Lung microvascular endothelial cell (primary cell): ENCODE results near the gene COA7. TPM values are rescaled to one million over a fixed set of nuclear protein-coding genes. Genes with fewer than 3 reads are reported as not detected.
"Not testable (repeated sequence)": the region's sequence is repeated elsewhere in the genome, so short reads cannot be mapped to it uniquely, and the experiment has no call there.

Experiments used
- DNase-seq, 2 donors: peaks; one replicate each; pipeline versions ENCODE4 v3.0.0 to v3.0.0-alpha.2; 2010; ENCODE audit warnings: low read depth in 2 of 2
- total RNA-seq: library from RNA; depleted of rRNA; stranded (reverse); fragments of >200 nt; gene quantifications from 2 replicates; pipeline ENCODE4 v1.2.1, GENCODE V29; 2014

Gene COA7
- total RNA-seq = 7.0 and 7.7 TPM in 2 replicates

GRCh38 chr1:52697795-52698674, at the start of gene COA7:
COA7 (minus strand) TSS chr1:52698347; CDS start chr1:52698326, 21 bp downstream.
- peak; percentile 85 to 88 for DNase-seq

- no peak for DNase-seq
Measured at GRCh38 chr1:52747450-52747849, 49.3 kb upstream of the COA7 start.

GRCh38 chr1:52746189-52746588, 48.0 kb upstream of the COA7 start:
- DNase-seq = no peak

- DNase-seq = no peak
Measured at GRCh38 chr1:52741259-52741658, 43.1 kb upstream of the COA7 start.

GRCh38 chr1:52739699-52740467, 41.7 kb upstream of the COA7 start:
- DNase-seq = peak in 1 of 2 donors; percentile 62

GRCh38 chr1:52738893-52739292, 40.7 kb upstream of the COA7 start:
- no peak for DNase-seq

GRCh38 chr1:52738148-52738547, 40.0 kb upstream of the COA7 start:
- no peak for DNase-seq

- DNase-seq = not testable (repeated sequence)
Measured at GRCh38 chr1:52735371-52735770, 37.2 kb upstream of the COA7 start.

GRCh38 chr1:52733368-52733767, 35.2 kb upstream of the COA7 start:
- DNase-seq = no peak

- no peak for DNase-seq
Measured at GRCh38 chr1:52727956-52728656, 30.0 kb upstream of the COA7 start.

GRCh38 chr1:52727114-52727586, 29.0 kb upstream of the COA7 start:
- DNase-seq = peak; percentile 15 to 19

GRCh38 chr1:52726265-52727113, 28.3 kb upstream of the COA7 start, which contains the start of gene ZYG11B:
ZYG11B (plus strand) TSS chr1:52726453; CDS start chr1:52726654, 201 bp downstream.
- DNase-seq = peak; percentile 83 to 88

GRCh38 chr1:52725903-52726264, 27.7 kb upstream of the COA7 start:
- DNase-seq = no peak

- no peak for DNase-seq
Measured at GRCh38 chr1:52723260-52723659, 25.1 kb upstream of the COA7 start.

- DNase-seq = not testable (repeated sequence)
Measured at GRCh38 chr1:52715296-52715695, 17.1 kb upstream of the COA7 start.

- DNase-seq = no peak
Measured at GRCh38 chr1:52713590-52713989, 15.4 kb upstream of the COA7 start.

- DNase-seq = no peak
Measured at GRCh38 chr1:52709016-52709415, 10.9 kb upstream of the COA7 start.

- no peak for DNase-seq
Measured at GRCh38 chr1:52707927-52708655, 9.9 kb upstream of the COA7 start.

- DNase-seq = no peak
Measured at GRCh38 chr1:52706941-52707926, 9.1 kb upstream of the COA7 start.
